ENCODE data around the gene RBCK1. TPM values are rescaled to one million over a fixed set of nuclear protein-coding genes. Genes with fewer than 3 reads are reported as not detected.
"Not testable (repeated sequence)": the region's sequence is repeated elsewhere in the genome, so short reads cannot be mapped to it uniquely, and the experiment has no call there.

The RBCK1 gene
- total and polyA plus RNA-seq, 4 donors = 58.3 to 108 (median 98.7) TPM

- no peak overlapping the region for H3K27ac ChIP-seq (ENCODE audit: low read depth in 1 of 2, low read length in 1 of 2)
- ATAC-seq (ENCODE audit: insufficient read depth, low FRiP score) = no peak
- no peak for DNase-seq
- H3K9me3 ChIP-seq (ENCODE audit: control insufficient read depth in 4 of 4, insufficient read depth in 3 of 4, low read length in 3 of 4) = peaks cover 0 to 3% (median 0%) of the 10 kb centered on the region in 4 donors
- H3K4me3 ChIP-seq = no peak overlapping the region
- no peak overlapping the region for H3K9ac ChIP-seq (ENCODE audit: insufficient read depth in 1 of 2, low read length in 2 of 2)
- H3K36me3 ChIP-seq (ENCODE audit: control insufficient read depth in 4 of 4, insufficient read depth in 4 of 4, low read length in 4 of 4) = peaks cover 0 to 47% (median 0%) of the 10 kb centered on the region in 4 donors
- peaks cover 0 to 1% (median 0%) of the 10 kb centered on the region in 5 donors for H3K4me1 ChIP-seq (ENCODE audit: control insufficient read depth in 5 of 5, insufficient read depth in 5 of 5, low read length in 5 of 5)
- no peaks in the 10 kb centered on the region for H3K27me3 ChIP-seq (ENCODE audit: control insufficient read depth in 3 of 3, insufficient read depth in 3 of 3, low read length in 2 of 3)
- WGBS, 2 donors = 94 to 97% methylated on average over 6 of the region's 6 CpGs
- TF ChIP-seq, protein P1, sequence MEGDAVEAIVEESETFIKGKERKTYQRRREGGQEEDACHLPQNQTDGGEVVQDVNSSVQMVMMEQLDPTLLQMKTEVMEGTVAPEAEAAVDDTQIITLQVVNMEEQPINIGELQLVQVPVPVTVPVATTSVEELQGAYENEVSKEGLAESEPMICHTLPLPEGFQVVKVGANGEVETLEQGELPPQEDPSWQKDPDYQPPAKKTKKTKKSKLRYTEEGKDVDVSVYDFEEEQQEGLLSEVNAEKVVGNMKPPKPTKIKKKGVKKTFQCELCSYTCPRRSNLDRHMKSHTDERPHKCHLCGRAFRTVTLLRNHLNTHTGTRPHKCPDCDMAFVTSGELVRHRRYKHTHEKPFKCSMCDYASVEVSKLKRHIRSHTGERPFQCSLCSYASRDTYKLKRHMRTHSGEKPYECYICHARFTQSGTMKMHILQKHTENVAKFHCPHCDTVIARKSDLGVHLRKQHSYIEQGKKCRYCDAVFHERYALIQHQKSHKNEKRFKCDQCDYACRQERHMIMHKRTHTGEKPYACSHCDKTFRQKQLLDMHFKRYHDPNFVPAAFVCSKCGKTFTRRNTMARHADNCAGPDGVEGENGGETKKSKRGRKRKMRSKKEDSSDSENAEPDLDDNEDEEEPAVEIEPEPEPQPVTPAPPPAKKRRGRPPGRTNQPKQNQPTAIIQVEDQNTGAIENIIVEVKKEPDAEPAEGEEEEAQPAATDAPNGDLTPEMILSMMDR (IDR thresholded peaks at IDR 0.05; ENCODE audit: control extremely low read depth, extremely low read depth) = no peak
Observed at GRCh38 chr20:389220-389619, 18.9 kb upstream of the RBCK1 start.

DNA sequence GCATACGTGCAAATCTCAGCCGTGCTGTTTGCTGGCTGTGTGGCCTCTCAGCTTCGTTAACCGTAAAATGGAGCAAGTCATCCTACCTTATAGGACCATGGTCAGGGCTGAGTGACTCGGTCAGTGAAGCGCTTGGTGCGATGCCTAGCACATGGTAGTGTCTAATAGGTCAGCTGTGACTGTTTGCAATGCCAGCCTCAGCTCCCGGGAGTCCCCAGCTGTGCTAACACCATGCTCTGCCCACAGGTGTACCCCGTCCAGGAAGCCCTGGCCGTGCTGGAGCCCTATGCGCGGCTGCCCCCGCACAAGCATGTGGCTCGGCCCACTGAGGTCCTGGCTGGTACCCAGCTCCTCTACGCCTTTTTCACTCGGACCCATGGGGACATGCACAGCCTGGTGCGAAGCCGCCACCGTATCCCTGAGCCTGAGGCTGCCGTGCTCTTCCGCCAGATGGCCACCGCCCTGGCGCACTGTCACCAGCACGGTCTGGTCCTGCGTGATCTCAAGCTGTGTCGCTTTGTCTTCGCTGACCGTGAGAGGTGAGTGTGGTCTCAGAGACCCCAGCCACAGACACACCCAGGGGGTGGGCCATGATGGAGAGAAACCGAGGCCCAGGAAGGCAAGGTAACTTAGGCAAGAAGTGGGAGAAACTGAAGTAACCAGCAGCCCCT is 16.9 kb upstream of the RBCK1 start:
- Histone ChIP-seq H3K27ac (ENCODE audit: low read depth in 1 of 2, low read length in 1 of 2) (no peak overlapping the region), H3K36me3 (ENCODE audit: control insufficient read depth in 4 of 4, insufficient read depth in 4 of 4, low read length in 4 of 4) (peaks cover 0 to 55% (median 0%) of the 10 kb centered on the region in 4 donors), H3K4me1 (ENCODE audit: control insufficient read depth in 5 of 5, insufficient read depth in 5 of 5, low read length in 5 of 5) (no peaks in the 10 kb centered on the region), H3K4me3 (no peak overlapping the region), H3K9ac (ENCODE audit: insufficient read depth in 1 of 2, low read length in 2 of 2) (no peak overlapping the region), H3K9me3 (ENCODE audit: control insufficient read depth in 4 of 4, insufficient read depth in 3 of 4, low read length in 3 of 4) (peaks cover 0 to 3% (median 0%) of the 10 kb centered on the region in 4 donors), H3K27me3 (ENCODE audit: control insufficient read depth in 3 of 3, insufficient read depth in 3 of 3, low read length in 2 of 3) (no peaks in the 10 kb centered on the region)
- WGBS, 2 donors = 96% methylated on average over 29 of the region's 29 CpGs
- DNase-seq (no peak), ATAC-seq (ENCODE audit: insufficient read depth, low FRiP score) (no peak)
- TF ChIP-seq, protein P1 (IDR thresholded peaks at IDR 0.05; ENCODE audit: control extremely low read depth, extremely low read depth) = no peak

- not testable (repeated sequence) for H3K27ac ChIP-seq (ENCODE audit: low read depth in 1 of 2, low read length in 1 of 2); H3K4me3 ChIP-seq; H3K27me3 ChIP-seq (ENCODE audit: control insufficient read depth in 3 of 3, insufficient read depth in 3 of 3, low read length in 2 of 3); DNase-seq; H3K9me3 ChIP-seq (ENCODE audit: control insufficient read depth in 4 of 4, insufficient read depth in 3 of 4, low read length in 3 of 4); H3K9ac ChIP-seq (ENCODE audit: insufficient read depth in 1 of 2, low read length in 2 of 2); H3K4me1 ChIP-seq (ENCODE audit: control insufficient read depth in 5 of 5, insufficient read depth in 5 of 5, low read length in 5 of 5); ATAC-seq (ENCODE audit: insufficient read depth, low FRiP score)
- WGBS, 2 donors = 93 to 94% methylated on average over 2 of the region's 2 CpGs
- peaks cover 0 to 63% (median 0%) of the 10 kb centered on the region in 4 donors for H3K36me3 ChIP-seq (ENCODE audit: control insufficient read depth in 4 of 4, insufficient read depth in 4 of 4, low read length in 4 of 4)
Observed at GRCh38 chr20:393296-393695, 14.8 kb upstream of the RBCK1 start.

DNA sequence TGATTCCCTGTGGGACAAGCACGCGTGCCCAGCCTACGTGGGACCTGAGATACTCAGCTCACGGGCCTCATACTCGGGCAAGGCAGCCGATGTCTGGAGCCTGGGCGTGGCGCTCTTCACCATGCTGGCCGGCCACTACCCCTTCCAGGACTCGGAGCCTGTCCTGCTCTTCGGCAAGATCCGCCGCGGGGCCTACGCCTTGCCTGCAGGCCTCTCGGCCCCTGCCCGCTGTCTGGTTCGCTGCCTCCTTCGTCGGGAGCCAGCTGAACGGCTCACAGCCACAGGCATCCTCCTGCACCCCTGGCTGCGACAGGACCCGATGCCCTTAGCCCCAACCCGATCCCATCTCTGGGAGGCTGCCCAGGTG is 11.9 kb upstream of the RBCK1 start:
- H3K36me3 ChIP-seq (ENCODE audit: control insufficient read depth in 4 of 4, insufficient read depth in 4 of 4, low read length in 4 of 4) = peaks cover 0 to 41% (median 0%) of the 10 kb centered on the region in 4 donors
- no peaks in the 10 kb centered on the region for H3K4me1 ChIP-seq (ENCODE audit: control insufficient read depth in 5 of 5, insufficient read depth in 5 of 5, low read length in 5 of 5)
- ATAC-seq (ENCODE audit: insufficient read depth, low FRiP score) (no peak), DNase-seq (no peak)
- H3K27me3 ChIP-seq (ENCODE audit: control insufficient read depth in 3 of 3, insufficient read depth in 3 of 3, low read length in 2 of 3) = no peaks in the 10 kb centered on the region
- TF ChIP-seq, protein P1 (IDR thresholded peaks at IDR 0.05; ENCODE audit: control extremely low read depth, extremely low read depth) = no peak
- peaks cover 0 to 1% (median 0%) of the 10 kb centered on the region in 4 donors for H3K9me3 ChIP-seq (ENCODE audit: control insufficient read depth in 4 of 4, insufficient read depth in 3 of 4, low read length in 3 of 4)
- H3K4me3 ChIP-seq = no peak overlapping the region
- no peak overlapping the region for H3K9ac ChIP-seq (ENCODE audit: insufficient read depth in 1 of 2, low read length in 2 of 2)
- H3K27ac ChIP-seq (ENCODE audit: low read depth in 1 of 2, low read length in 1 of 2) = no peak overlapping the region
- WGBS, 2 donors = 94 to 96% methylated on average over 24 of the region's 24 CpGs

Data from lung (tissue), 12 donors.